Measurements from ENCODE around the gene ZFHX3.

The ZFHX3 gene

DNA sequence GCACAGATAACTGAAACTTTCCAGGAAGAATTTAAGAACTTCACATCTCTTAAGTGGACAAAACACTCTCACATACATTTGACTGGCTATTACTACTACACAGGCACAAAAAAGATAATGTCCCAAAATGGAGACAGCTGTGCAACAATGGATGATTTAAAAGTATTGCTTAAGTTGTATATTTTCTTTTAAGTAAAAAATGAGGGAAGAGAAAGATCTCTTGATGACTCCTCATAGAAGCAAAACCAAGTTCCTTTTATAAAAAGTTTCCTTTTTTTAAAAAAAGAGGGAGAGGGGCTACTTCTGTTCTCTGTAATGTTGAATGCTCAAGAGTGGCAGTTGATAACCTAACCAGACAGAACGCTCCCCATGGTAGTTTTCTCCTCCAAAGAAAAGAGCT, 195.5 kb downstream of the ZFHX3 start:
- no peak for DNase-seq (ENCODE audit: low spot score)

DNA sequence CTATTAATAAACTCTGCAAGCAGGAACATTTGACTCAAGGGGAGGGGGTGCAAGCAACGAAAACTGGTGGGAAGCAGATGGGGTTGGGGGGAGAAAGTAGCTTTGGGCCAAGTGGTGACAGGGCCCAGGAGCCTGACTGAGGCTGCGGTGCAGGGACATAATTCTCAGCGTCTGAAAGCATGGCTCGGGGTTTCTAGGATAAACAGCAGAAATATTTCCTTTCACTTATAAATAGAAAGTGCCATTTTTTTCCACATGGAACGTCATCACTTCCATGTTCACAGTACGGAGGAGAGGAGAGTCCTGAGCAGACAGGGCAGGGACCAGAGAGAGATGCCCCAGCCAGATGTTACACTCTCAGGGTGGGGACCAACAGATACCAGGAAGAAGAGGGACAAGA, 197.1 kb downstream of the ZFHX3 start:
- no peak for DNase-seq (ENCODE audit: low spot score)

DNA sequence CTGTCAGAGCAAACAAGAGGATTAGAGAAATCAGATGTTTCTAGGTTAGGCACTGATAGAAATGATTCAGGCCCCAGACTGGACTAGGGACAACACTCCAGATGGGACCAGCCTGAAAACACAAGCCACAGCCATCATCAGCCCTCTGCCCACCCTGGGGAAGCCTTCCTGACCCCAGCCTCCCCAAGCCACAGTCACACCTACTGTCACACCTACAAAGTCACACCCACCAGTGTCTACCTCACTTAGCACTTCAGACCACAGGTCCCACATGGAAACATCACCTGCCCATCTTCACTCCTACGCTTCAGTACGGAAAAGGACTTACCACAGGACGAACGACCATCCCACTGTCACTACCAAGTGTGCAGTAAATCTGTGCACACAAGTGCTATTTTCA, 197.9 kb downstream of the ZFHX3 start:
- DNase-seq (ENCODE audit: low spot score) = no peak

DNA sequence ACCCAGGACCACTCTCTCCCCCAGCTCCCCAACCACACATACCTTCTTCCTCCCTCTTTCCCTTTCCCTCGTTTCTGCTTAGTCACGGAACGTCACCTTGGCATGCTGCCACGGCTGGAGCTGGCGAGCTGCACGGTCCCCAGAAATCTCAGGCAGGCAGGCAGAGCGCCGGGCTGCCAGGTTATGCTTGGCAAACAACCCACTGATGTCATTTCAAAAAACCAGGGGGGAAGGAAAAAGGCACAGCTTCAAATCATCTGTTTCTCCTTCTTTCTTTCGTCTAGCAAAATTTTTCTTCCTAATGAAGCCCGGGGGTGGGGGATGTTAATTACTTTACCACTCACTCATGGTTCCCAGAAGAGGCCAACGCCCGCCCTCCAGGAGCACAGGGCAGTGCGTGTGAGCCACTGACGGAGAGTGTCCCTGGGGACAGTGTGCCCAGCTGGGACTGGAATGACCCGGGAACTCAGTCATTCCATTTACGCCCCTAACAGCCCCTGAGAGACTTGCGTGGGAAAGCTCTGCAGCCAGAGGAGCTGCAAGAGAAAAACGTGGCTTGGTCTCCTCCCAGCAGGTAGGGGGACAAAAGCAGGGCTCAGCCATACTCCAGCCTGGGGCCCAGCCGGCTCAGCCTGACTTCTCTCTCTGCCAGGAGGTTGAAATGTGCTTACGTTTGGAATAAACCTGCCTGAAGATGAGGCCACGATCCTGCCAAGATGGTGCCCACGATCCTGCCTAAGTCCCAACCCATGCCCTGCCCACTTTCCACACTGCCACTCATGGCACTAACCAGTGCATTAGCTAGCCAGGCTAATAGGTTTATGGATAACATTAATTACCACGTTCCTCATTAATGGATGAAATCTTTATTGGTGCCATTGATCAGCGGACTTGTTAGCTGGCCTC, 198.9 kb downstream of the ZFHX3 start:
- DNase-seq (ENCODE audit: low spot score) = peak; percentile 49

DNA sequence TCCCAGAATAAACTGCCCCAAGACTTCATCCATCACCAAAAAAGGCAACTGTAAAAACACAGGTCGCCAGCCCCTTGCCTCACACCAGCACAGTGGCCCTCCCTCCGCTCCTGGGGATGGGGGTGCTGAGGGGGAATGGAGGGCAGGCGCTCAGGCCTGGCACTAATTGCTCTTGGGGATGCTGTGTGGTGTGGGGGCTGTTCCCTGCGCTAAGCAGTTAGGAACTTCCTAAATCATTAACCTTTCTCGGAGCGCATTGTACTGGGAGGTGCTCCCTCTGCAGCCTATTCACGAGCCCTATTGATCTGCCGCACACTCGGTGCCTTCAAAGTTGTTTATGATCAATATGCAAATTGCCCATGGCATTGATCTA, 199.9 kb downstream of the ZFHX3 start:
- DNase-seq (ENCODE audit: low spot score) = no peak

DNA sequence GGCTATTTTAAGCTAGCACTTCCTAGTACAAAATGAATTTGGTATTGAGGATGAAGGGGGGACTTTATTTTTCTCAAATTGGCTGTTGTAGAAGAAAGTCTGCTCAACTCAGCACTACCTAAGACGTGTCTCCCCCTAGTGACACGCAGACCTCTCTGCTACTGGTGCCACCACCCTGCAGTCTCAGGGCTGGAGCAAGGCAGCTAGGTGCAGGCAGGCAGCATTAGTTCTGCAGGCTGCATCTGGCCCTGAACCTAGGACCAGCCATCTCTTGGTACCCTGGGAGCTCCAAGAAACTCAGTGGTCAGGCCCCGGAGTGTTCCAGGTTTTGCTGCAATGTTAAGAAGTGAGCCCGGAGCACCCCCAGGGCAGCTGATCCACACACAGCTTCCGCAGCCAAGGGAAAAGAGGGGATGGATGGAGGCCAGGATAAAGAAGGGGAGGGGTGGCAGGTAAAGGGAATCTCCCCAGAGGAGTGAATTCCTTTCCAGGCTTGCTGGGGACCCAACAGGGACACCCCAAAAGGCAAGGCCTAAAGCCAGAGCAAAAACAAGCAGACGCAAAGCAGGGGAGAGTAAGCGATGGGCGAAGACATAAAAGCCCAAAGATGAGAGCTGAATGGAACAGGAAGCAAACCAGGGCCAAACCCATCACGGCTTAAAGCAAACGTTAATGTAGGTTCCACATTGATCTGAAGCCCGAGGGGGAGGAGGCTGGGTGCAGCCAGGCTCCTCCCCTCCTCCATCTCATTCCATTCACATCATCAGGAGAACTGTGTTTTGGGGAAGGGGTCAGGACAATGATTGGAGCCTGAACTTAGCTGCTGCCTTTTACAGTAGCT, 200.5 kb downstream of the ZFHX3 start:
- peak; percentile 70 for DNase-seq (ENCODE audit: low spot score)

DNA sequence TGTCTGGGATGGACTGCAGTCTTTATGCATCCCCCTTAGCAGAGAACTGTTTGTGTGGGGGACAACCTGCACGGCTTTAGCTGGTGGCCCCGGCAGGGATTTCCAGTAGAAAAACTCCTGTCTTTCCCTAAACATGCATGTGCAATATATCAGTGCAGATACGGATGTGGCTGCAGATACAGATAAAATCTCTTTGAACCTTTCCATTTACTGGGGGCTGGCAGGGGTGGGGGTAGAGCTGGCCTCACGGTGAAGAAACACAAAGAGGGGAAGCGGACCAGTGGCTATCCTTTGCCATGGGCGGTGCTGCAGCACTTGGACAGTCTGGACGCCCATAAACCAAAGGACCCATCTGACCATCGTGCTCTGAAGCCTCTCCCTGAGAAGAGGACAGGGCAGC, 201.3 kb downstream of the ZFHX3 start:
- peak; percentile 49 for DNase-seq (ENCODE audit: low spot score)

DNA sequence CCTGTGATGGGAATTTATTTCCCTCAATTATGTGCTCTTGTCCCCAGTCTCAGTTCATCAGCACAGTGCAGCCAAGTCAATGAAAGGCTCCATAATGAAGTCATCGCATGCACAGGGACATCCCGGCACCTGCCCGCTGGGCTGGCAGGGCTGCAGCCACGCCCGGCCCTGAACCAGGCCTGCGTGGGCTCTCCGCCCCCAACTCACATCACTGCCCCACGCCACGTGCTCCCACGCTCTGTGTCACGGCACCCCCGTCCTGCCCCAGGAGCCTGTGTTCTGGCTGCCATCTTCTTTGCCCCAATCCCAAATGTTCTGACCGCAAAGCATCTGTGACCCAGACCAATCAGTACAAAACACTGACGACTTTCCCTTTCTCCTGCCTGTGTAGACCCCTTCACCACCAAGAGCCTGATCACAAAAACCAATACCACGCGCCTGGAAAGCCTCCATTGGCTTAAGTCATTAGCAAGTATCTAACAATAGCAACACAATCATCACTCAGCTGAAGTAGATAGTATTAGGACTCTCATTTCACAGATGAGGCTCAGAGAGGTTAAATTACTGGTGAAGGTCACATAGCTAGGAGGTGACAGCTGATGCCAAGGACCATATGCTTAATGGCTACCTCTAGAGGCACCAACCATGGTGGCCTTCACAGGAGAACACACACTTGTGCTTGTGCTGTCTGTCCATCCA, 202.5 kb downstream of the ZFHX3 start:
- DNase-seq (ENCODE audit: low spot score) = no peak

DNA sequence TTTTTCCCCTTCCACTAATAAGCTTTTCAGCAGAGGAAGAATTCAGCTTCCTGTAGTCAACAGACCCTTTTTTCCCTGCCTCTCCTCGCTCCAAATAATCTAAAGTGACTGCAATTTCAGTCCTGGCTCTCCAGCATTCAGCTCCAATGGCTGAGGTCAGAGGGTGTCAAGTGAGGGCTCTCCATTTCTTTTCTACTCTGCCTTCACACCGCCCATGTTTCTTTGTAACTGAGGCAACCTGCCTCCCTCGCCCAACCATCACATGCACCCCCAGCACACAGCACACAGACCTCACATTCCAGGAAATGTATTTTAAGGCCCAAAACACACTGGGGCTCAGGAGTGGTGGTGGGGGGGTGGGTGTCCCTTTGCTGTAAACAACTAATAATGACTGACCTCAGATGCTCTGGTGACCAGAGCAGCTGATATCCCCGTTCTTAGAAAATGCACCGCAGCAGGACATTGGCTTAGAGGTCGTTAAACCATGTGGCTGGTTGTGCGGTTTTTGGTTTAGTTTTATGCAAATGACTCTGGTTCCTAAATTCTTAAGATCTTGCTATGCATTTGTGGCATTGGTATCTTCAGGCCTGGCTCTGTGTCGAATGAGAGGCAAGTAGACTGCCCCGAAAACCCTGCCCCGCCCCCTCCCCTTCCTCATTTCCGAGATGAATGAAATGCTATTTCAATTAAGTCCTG, 203.6 kb downstream of the ZFHX3 start:
- DNase-seq (ENCODE audit: low spot score) = no peak

DNA sequence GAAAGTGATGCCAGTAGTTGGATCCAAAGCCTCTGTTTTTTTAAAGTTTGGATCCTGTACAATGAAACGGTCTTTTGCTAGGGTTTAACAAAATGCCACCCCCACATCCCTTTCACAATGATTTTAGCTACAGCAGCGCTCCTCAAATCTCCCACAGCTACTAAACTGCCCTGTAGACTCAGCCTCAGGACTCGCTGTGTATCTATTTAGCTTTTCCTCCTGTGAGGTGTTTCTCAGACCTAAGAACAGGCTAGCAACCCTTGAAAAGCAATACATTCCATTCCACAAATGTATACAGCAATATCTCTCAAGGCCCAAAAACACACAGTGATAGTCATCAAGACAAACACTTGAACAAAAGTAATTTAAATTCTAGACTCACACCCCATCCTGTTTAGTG, 206.4 kb downstream of the ZFHX3 start:
- DNase-seq (ENCODE audit: low spot score) = no peak

DNA sequence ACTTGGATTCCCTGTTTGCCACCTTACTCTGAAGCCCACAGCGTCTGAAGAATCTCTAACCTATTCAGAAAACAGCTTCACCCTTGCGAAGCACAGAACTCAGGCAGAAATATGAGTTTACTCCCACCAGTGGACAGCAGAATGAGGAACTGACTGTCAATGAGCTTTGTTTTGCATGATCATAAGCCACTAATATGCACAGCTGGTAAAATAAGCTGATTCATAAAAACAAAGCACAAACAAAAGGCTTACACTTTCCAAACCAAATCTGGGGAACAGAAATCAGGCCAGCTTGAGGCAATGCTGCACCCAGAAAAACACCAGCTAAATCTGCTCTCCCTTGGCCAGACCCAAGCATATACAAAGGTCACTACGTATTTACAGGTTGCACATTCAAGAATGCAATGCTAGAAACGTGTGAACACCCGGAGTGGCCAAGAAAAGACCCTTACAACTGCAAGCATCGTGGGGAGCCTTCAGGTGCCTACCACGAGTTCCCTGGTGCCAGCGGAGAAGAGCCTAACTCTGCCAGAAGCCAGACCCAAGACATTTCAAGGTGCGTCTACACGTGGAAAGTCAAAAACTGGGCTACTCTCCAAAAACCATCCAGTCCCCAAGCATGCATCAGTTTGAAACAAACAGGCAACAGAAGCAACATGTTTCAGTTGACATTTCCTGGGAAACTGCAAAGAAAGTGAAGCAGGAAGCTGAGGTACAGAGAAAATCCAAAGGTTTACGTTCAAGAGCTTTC, 207.1 kb downstream of the ZFHX3 start:
- no peak for DNase-seq (ENCODE audit: low spot score)

DNA sequence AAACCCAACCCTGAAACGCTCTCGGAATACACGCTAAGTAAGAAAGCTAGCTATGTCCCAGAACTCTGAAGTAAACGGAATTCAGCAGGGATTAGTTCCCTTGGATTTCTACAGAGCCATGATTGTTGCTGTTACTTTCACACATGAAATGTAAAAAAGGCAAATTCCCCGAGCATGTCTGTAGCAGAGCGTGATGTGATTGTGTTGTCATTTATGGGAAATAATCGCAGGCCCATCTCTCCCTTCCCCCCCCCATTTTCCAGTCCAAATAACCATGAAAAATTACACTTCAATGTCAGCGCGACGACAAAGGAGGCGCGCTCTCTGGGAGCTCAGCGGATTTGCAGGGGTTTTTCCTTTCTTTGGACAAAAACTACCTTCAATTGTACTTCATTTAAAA, 209.0 kb downstream of the ZFHX3 start:
- no peak for DNase-seq (ENCODE audit: low spot score)

DNA sequence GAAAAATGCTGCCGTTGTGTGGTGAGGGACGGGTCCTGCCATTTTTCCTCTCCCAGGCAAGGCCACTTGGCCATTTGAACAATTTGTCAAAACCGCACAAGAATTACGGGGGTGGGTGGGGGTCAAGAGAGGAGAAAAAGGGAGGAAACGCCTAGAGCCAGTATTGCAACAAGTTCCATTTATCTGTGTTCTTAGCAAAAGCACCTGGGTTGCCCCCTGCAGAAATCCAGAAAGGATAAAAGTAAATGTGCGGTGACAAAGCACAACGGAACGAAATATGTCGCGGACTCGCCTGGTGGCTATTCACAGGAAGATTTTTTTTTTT, 209.4 kb downstream of the ZFHX3 start:
- DNase-seq (ENCODE audit: low spot score) = no peak

DNA sequence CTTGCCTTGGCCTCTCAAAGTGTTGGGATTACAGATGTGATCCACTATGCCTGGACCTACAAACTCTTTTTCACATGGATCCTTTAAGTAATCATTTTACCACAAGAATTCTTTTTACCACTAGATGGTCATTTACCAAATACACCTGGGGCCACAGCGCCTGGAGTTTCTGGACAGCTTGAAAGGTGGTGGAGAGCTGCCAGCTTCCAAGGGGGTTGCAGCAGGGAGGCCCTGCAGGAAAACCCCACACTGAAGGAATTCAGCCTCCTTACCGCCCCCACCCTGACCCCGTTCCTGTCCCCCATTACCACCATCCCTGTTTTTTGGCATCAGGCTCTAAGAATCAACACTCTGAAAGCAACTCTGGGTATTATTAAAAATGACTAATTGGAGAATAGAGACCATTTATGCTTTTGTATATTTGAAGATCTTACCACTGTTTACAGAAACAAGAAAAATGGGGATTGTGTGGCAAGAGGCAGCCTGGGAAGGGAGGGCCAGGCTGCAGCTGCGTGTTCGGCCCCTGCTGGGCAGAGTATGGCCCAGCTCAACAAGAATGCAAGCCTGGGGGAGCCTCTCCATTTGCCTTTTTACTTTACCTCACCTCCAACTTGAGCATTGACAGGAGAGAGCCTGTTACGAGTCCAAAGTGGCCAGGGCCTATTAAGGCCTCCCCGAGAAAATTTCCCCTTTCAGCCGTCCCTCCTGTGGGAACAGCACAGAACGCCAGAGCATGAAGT, 209.9 kb downstream of the ZFHX3 start:
- DNase-seq (ENCODE audit: low spot score) = no peak

DNA sequence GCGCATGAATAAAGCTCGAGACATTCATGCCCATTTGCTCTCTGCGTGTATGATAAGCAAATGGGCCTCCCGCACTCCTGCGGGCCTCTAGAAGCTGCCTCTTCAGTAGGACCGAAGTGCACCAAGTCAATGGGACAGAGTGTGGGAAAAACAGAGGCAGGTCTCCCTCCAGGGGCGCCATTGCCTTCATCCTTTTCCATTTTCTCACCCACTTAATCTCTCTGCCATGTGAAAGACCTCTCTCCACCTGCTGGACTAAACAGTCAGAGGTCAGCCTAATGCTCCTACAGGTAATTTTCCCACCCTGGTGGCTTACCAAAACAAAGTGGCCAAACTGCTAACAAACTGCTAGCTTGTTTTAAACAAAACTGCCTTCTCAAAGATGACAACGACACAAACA, 210.9 kb downstream of the ZFHX3 start:
- DNase-seq (ENCODE audit: low spot score) = no peak

DNA sequence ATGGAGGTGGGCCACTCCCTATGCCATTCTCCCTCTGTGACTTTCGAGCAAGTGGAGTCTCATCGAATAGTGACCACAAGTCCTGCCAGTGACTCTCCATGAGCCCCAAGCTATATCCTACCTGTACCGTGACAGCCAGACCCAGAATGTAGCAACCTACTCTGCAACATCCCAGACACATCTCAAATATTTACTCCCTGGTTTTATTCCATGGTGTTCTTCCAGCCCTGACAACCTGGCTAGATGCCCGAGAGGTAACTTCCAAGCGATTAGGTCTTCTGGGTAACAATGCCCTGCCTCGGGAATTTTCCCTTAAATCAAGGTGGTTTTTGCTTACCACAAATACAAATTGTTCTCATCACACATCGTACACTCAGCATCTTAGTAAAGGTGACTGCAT, 211.7 kb downstream of the ZFHX3 start:
- DNase-seq (ENCODE audit: low spot score) = no peak

DNA sequence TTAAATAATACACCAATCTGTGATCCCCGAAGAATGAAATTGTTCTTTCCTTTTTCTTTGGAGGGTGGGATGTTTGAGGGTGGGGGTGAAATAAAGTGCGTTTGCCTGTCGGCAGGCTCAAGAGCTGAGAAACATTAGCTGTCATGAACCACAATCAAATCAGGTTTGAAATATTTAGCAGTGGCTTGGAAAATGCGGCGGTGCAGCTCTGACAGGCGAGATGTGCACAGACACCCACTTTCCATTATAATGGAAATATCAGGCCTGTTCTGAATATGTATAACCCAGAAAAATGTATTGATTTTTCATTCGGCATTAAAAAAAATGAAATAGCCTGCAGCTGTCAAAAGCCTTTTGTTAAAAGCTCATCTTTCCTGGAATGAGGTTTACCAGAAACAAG, 212.8 kb downstream of the ZFHX3 start:
- DNase-seq (ENCODE audit: low spot score) = no peak

DNA sequence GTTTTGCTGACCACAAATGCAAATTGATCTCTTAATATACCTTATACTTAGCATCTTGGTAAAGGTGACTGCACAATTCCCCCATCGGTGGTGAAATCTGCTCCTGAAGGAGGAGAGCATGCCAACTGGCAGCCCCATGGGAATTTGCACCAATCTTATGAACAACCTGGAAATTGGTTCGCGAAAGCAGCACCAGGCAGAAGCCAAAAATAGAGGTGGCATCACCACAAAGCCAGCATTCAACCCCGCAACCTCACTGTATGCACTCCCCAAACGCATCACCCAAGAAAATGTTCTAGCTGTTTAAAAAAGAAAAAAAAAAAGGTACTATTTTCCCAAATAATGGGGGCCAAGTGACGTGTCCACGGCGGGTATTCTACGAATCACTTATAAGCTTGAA, 213.4 kb downstream of the ZFHX3 start:
- DNase-seq (ENCODE audit: low spot score) = no peak

DNA sequence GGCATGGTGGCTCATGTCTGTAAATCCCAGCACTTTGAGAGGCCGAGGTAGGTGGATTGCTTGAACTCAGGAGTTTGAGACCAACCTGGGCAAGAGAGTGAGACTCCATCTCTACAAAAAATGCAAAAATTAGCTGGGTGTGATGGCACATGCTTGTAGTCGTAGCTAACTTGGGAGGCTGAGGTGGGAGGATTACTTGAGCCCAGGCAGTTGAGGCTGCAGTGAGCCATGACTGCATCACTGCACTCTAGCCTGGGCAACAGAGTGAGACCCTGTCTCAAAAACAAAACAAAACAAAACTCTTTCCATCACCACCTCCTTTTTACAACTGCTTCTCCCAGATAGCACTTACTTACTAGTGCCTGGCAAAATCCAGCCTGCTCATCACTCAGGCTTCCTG, 214.0 kb downstream of the ZFHX3 start:
- DNase-seq (ENCODE audit: low spot score) = no peak

DNA sequence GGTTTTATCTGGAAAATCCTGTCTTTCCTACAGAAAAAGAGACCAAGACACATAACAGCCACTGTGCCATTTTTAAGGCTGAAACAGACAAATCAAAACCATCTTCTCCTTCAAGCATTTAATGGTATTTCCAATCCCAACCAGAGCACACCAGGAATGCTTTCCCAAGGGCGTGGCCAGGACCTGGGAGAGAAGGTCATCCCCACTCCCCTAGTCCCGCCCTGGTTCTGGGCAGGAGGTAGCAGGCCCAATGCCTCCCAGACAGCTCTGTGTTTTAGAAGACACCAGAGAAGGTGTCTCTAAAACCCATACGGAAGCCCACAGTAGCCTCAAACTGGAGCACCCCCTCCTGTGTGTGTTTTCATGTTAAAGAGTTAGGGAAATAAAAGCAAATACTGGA, 214.4 kb downstream of the ZFHX3 start:
- no peak for DNase-seq (ENCODE audit: low spot score)
